GM18909 (cell line): ENCODE results near the gene IFNAR2.
A peak's percentile ranks its signal among the peaks of the same experiment; 100 is the strongest.

ENCODE experiments used
- ATAC-seq: cut with Tn5 transposase; IDR thresholded peaks from one replicate; pipeline ENCODE4 v1.9.1; 2021; ENCODE audit warnings: mild to moderate bottlenecking; ENCODE audit not compliant: unreplicated experiment, poor library complexity

Gene IFNAR2

DNA sequence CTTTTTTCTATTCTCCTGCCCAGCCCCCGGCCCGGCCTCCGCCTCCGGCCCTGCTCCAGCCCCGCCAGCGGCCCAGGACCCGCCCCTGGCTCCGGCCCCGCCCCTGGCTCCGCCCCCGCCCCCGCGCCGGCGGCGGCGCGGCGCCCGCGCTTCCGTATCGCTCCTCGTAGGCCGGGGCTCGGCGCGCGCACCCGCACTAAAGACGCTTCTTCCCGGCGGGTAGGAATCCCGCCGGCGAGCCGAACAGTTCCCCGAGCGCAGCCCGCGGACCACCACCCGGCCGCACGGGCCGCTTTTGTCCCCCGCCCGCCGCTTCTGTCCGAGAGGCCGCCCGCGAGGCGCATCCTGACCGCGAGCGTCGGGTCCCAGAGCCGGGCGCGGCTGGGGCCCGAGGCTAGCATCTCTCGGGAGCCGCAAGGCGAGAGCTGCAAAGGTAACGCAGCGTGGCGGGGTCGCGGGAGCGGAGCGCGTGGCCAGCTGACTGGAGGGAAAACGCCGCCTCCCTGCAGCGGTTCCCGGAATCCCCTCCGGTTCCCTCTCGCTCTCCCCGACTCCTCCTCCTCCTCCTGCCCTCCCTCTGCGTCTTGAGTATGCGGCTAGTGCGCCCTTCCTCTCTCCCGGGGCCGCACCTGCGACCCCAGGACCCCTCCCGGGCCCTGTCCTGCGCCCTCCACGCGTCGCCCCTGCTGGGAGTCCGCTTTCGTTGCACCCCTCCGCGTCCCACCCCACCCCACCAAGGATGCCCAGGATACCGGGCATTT lies at the start of gene IFNAR2:
TSS of gene IFNAR2 (plus strand) at position 155 of the 761 bp plus-strand sequence. CDS start 11,985 bp downstream, outside the sequence.
- ATAC-seq, result peak; percentile 71

GRCh38 chr21:33185852-33186251 lies 43.9 kb upstream of the IFNAR2 start:
- no peak for ATAC-seq

DNA sequence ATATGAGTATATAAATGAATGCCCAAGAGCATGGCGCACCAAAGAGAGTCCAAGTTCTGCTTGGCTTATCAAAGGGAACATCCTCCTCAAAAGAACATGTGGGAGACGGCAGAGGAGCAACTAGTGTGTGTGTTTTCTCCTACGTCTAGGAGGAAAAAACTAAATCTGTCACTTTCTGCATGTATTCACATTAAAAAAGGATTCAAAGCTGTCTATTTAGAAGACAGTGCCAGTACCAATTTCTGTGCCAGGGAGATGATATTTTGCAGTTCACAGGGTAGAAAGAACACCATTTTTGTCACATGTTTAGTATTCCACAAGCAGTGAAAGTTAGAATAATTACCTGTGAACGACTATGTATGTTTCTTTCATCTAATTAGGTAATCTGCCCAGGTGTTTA lies 42.5 kb upstream of the IFNAR2 start:
- no peak for ATAC-seq

DNA sequence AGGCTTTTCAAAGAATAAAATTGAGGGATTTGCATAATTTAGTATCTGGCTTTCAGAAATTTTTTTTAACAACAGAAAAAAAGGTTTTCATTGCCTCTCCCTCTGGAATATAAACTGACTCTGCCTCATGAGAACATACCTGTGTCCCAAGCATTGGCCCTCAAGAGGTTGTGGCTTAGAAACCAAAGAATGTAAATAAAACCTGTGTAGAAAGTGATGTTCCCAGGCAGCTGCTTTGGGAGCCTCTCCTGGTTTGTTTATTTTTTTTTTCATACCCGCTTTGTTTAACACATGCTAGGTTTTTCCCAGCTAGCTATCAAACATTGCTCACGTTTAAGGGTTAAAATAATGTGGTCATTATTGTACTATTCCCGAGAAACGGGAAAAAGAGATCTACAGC lies 40.5 kb upstream of the IFNAR2 start:
- ATAC-seq, result no peak

GRCh38 chr21:33189824-33190223 lies 39.9 kb upstream of the IFNAR2 start:
- no peak for ATAC-seq

GRCh38 chr21:33196941-33197374 lies 32.8 kb upstream of the IFNAR2 start:
- no peak for ATAC-seq

- no peak for ATAC-seq
Observed at GRCh38 chr21:33197496-33197895, 32.2 kb upstream of the IFNAR2 start.

GRCh38 chr21:33198346-33199099 lies 31.2 kb upstream of the IFNAR2 start:
- ATAC-seq, result no peak

DNA sequence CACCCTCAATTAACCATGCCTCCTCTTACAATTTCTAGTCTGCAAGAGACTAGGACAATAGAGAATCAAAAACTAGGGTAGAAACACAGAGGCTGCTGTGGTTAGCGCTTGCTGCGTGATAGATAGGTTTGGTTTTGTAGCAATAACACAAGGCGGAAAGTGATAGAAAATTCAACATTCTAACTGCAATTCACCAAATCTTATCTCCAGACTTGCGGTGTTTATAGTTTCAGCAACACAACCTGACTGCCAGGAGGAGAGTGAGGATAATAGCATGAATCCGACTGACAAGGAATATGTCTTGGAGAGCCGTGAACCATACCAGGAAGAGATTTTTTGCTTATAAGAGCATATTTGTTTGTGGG lies 30.7 kb upstream of the IFNAR2 start:
- no peak for ATAC-seq

- ATAC-seq, result peak; percentile 71
Observed at GRCh38 chr21:33199516-33200217, 30.1 kb upstream of the IFNAR2 start.

- ATAC-seq, result no peak
Observed at GRCh38 chr21:33201956-33202355, 27.8 kb upstream of the IFNAR2 start.

- no peak for ATAC-seq
Observed at GRCh38 chr21:33202464-33203363, 27.0 kb upstream of the IFNAR2 start.

DNA sequence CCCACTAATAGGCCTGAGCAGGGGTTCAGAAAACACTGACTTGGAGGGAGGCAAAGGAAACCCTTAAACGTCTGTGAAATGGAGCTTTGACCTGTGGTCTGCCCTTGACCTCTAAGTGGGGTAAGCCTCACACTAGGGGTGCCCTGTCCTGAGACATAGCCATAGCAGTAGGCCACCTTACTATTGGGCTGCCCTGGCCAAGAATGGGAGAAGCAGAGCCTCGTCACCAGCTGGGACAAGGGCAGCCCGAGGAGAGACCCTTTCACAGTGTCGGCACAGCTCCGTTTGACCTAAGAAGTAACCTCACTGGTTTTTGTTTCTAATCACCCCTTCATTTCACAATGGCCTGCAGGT lies 26.4 kb upstream of the IFNAR2 start:
- no peak for ATAC-seq

GRCh38 chr21:33205476-33205875 lies 24.3 kb upstream of the IFNAR2 start:
- no peak for ATAC-seq

GRCh38 chr21:33206771-33207281 lies 22.9 kb upstream of the IFNAR2 start:
- no peak for ATAC-seq

- ATAC-seq, result no peak
Observed at GRCh38 chr21:33207449-33208149, 22.1 kb upstream of the IFNAR2 start.

GRCh38 chr21:33208534-33208933 lies 21.2 kb upstream of the IFNAR2 start:
- ATAC-seq, result no peak

DNA sequence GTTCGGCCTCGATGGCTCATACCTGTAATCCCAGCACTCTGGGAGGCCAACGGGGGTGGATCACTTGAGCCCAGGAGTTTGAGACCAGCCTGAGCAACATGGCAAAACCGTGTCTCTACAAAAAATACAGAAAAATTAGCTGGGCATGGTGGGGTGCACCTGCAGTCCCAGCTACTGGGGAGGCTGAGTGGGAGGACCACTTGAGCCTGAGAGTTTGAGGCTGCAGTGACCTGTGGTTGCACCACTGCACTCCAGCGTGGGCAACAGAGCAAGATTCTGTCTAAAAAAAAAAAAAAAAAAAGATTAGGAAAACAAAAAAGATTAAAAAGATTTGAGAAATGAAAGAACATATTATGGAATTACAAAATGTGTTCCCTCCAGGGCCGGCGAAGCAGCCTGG lies 18.4 kb upstream of the IFNAR2 start:
- no peak for ATAC-seq

DNA sequence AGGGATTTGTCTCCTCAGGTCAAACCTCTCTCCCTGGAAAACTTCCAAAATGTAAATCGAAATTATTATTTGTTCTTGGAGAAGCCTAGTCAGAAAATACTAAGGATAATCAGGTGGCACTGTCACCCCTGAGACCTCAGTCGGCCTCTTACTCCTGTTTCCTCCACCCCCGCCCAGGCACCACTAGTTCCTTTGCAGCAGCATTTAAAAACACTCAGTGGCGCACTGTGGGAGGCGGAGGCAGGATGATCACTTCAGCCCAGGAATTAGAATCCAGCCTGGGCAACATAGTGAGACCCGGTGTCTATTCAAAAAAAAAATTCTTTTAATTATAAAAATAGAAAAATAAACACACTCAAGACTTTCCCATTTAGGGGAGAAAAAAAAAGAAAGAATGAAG lies 18.0 kb upstream of the IFNAR2 start:
- ATAC-seq, result no peak
